Globus pallidus (tissue), 1 donor: ENCODE measurements around the gene SORCS2.

Source experiments
- DNase-seq: peaks from one replicate; pipeline ENCODE4 v3.0.0-alpha.2; 2015; ENCODE audit warnings: low spot score

SORCS2 gene

GRCh38 chr4:7691982-7692381 is 499.6 kb downstream of the SORCS2 start:
- no peak for DNase-seq

- DNase-seq: no peak
Observed at GRCh38 chr4:7692451-7693236, 500.3 kb downstream of the SORCS2 start.

- no peak for DNase-seq
Observed at GRCh38 chr4:7693237-7693608, 500.9 kb downstream of the SORCS2 start.

- no peak for DNase-seq
Observed at GRCh38 chr4:7693711-7694110, 501.4 kb downstream of the SORCS2 start.

- DNase-seq: no peak
Observed at GRCh38 chr4:7694324-7694723, 502.0 kb downstream of the SORCS2 start.

- no peak for DNase-seq
Observed at GRCh38 chr4:7697343-7697742, 505.0 kb downstream of the SORCS2 start.

- no peak for DNase-seq
Observed at GRCh38 chr4:7697821-7698220, 505.5 kb downstream of the SORCS2 start.

GRCh38 chr4:7698584-7698983 is 506.2 kb downstream of the SORCS2 start:
- no peak for DNase-seq

GRCh38 chr4:7699031-7699430 is 506.7 kb downstream of the SORCS2 start:
- no peak for DNase-seq

- DNase-seq: no peak
Observed at GRCh38 chr4:7699825-7700224, 507.5 kb downstream of the SORCS2 start.

GRCh38 chr4:7700665-7701064 is 508.3 kb downstream of the SORCS2 start:
- DNase-seq: no peak

GRCh38 chr4:7701866-7702649 is 509.7 kb downstream of the SORCS2 start:
- no peak for DNase-seq

GRCh38 chr4:7703688-7704087 is 511.4 kb downstream of the SORCS2 start:
- DNase-seq: no peak

GRCh38 chr4:7704091-7704490 is 511.8 kb downstream of the SORCS2 start:
- DNase-seq: no peak

- DNase-seq: no peak
Observed at GRCh38 chr4:7704625-7705024, 512.3 kb downstream of the SORCS2 start.

GRCh38 chr4:7705062-7705461 is 512.7 kb downstream of the SORCS2 start:
- DNase-seq: no peak

- no peak for DNase-seq
Observed at GRCh38 chr4:7705593-7705992, 513.3 kb downstream of the SORCS2 start.

GRCh38 chr4:7708238-7708637 is 515.9 kb downstream of the SORCS2 start:
- no peak for DNase-seq

- no peak for DNase-seq
Observed at GRCh38 chr4:7708981-7709380, 516.6 kb downstream of the SORCS2 start.

- no peak for DNase-seq
Observed at GRCh38 chr4:7709431-7709830, 517.1 kb downstream of the SORCS2 start.

- DNase-seq: no peak
Observed at GRCh38 chr4:7710126-7710525, 517.8 kb downstream of the SORCS2 start.

GRCh38 chr4:7710576-7711306 is 518.4 kb downstream of the SORCS2 start:
- DNase-seq: no peak
